DMS153 (cell line): ENCODE measurements around the gene EIPR1.

Experiments used
- DNase-seq: peaks from one replicate; lab custom pipeline; 2025; lab: John Stamatoyannopoulos, UW

The EIPR1 gene

GRCh38 chr2:3377612-3378432 is at the start of gene EIPR1:
Gene EIPR1, minus strand, starts transcription at chr2:3377818. Its CDS starts 129 bp downstream, at chr2:3377689.
- peak; percentile 97 for DNase-seq

GRCh38 chr2:3427272-3427671 is 49.7 kb upstream of the EIPR1 start:
- no peak for DNase-seq

- no peak for DNase-seq
Observed at GRCh38 chr2:3426615-3427014, 49.0 kb upstream of the EIPR1 start.

- DNase-seq: no peak
Observed at GRCh38 chr2:3424171-3424795, 46.7 kb upstream of the EIPR1 start.

GRCh38 chr2:3423492-3424170 is 46.0 kb upstream of the EIPR1 start:
- DNase-seq: peak; percentile 53

- DNase-seq: no peak
Observed at GRCh38 chr2:3422161-3422779, 44.7 kb upstream of the EIPR1 start.

- no peak for DNase-seq
Observed at GRCh38 chr2:3421580-3421979, 44.0 kb upstream of the EIPR1 start.

- no peak for DNase-seq
Observed at GRCh38 chr2:3420769-3421397, 43.3 kb upstream of the EIPR1 start.

GRCh38 chr2:3420076-3420768 is 42.6 kb upstream of the EIPR1 start:
- no peak for DNase-seq

- no peak for DNase-seq
Observed at GRCh38 chr2:3418766-3419404, 41.3 kb upstream of the EIPR1 start.

GRCh38 chr2:3414133-3414860 is 36.7 kb upstream of the EIPR1 start:
- no peak for DNase-seq

GRCh38 chr2:3413697-3414096 is 36.1 kb upstream of the EIPR1 start:
- DNase-seq: peak; percentile 83

- DNase-seq: no peak
Observed at GRCh38 chr2:3411103-3411502, 33.5 kb upstream of the EIPR1 start.

GRCh38 chr2:3409627-3410170 is 32.1 kb upstream of the EIPR1 start:
- no peak for DNase-seq

- no peak for DNase-seq
Observed at GRCh38 chr2:3408781-3409180, 31.2 kb upstream of the EIPR1 start.

- DNase-seq: no peak
Observed at GRCh38 chr2:3406501-3406900, 28.9 kb upstream of the EIPR1 start.

GRCh38 chr2:3405876-3406275 is 28.3 kb upstream of the EIPR1 start:
- no peak for DNase-seq

- no peak for DNase-seq
Observed at GRCh38 chr2:3405307-3405706, 27.7 kb upstream of the EIPR1 start.

- no peak for DNase-seq
Observed at GRCh38 chr2:3404349-3404894, 26.8 kb upstream of the EIPR1 start.
